HEK293T (cell line): ENCODE data around the gene CWC25.

Source experiments
- CTCF ChIA-PET: fragments of 350-600 bp; formaldehyde crosslinking; extraction: SDS; loops from one replicate; lab custom pipeline; 2021; ENCODE audit warnings: antibody characterized with exemption, inconsistent platforms; lab: Yijun Ruan, JAX
- POLR2A ChIA-PET: fragments of 350-600 bp; formaldehyde crosslinking; extraction: SDS; loops from one replicate; lab custom pipeline; 2020; ENCODE audit warnings: antibody characterized with exemption, inconsistent platforms; lab: Yijun Ruan, JAX
- DNase-seq: peaks from one replicate; pipeline ENCODE4 v3.0.0; 2012; ENCODE audit warnings: mixed read lengths; ENCODE audit errors: extremely low spot score
- ARNT ChIP-seq: fragments of 450-650 bp; IDR thresholded peaks from 2 replicates; pipeline ENCODE4 v1.6.1; 2017; ENCODE audit warnings: mild to moderate bottlenecking
- BHLHE40 ChIP-seq: fragments of 450-650 bp; IDR thresholded peaks from 2 replicates; pipeline ENCODE4 v1.6.1; 2016; ENCODE audit warnings: mild to moderate bottlenecking, moderate library complexity, borderline replicate concordance
- CTBP1 ChIP-seq: fragments of 450-650 bp; IDR thresholded peaks from 2 replicates; pipeline ENCODE4 v1.6.1; 2016; ENCODE audit warnings: borderline replicate concordance
- ELF4 ChIP-seq: fragments of 450-650 bp; IDR thresholded peaks from 2 replicates; pipeline ENCODE4 v1.6.1; 2017; ENCODE audit warnings: antibody characterized with exemption
- FOXA1 ChIP-seq: fragments of 450-650 bp; IDR thresholded peaks from 2 replicates; pipeline ENCODE4 v1.6.1; 2016; ENCODE audit warnings: mild to moderate bottlenecking
- FOXK2 ChIP-seq: fragments of 450-650 bp; IDR thresholded peaks from 2 replicates; pipeline ENCODE4 v1.6.1; 2016; ENCODE audit warnings: mild to moderate bottlenecking
- FOXM1 ChIP-seq: fragments of 450-650 bp; IDR thresholded peaks from 2 replicates; pipeline ENCODE4 v1.6.1; 2017; ENCODE audit warnings: mild to moderate bottlenecking, borderline replicate concordance
- HDGF ChIP-seq: fragments of 450-650 bp; IDR thresholded peaks from 2 replicates; pipeline ENCODE4 v1.6.1; 2017; ENCODE audit warnings: antibody characterized with exemption, borderline replicate concordance
- L3MBTL2 ChIP-seq: fragments of 450-650 bp; conservative IDR thresholded peaks from 2 replicates; pipeline ENCODE4 v1.6.1; 2016; ENCODE audit warnings: mild to moderate bottlenecking
- LEF1 ChIP-seq: fragments of 450-650 bp; IDR thresholded peaks from 2 replicates; pipeline ENCODE4 v1.6.1; 2017; ENCODE audit warnings: mild to moderate bottlenecking, borderline replicate concordance
- NFRKB ChIP-seq: fragments of 450-650 bp; IDR thresholded peaks from 2 replicates; pipeline ENCODE4 v1.6.1; 2016; ENCODE audit warnings: mild to moderate bottlenecking, moderate library complexity
- PKNOX1 ChIP-seq: fragments of 450-650 bp; IDR thresholded peaks from 2 replicates; pipeline ENCODE4 v1.6.1; 2016
- SP1 ChIP-seq: fragments of 450-650 bp; IDR thresholded peaks from 2 replicates; pipeline ENCODE4 v1.6.1; 2017
- SUZ12 ChIP-seq: fragments of 450-650 bp; IDR thresholded peaks from 2 replicates; pipeline ENCODE4 v1.6.1; 2016; ENCODE audit warnings: mild to moderate bottlenecking
- TARDBP ChIP-seq: fragments of 450-650 bp; IDR thresholded peaks from 2 replicates; pipeline ENCODE4 v1.6.1; 2016
- ZNF384 ChIP-seq: fragments of 450-650 bp; IDR thresholded peaks from 2 replicates; pipeline ENCODE4 v1.6.1; 2016

The CWC25 gene

GRCh38 chr17:38779965-38780752 is 45.0 kb downstream of the CWC25 start:
- ChIA-PET CTCF (interaction anchor here (2.4 kb wide), 1 partner anchor 18 kb away, joined by 6 read pairs; no protein-coding TSS in a partner anchor), POLR2A (interaction anchor here (0.8 to 1.9 kb wide), 3 partner anchors 18 to 74 kb away, joined by 3 to 6 read pairs (median 3); partner anchors contain the start of gene RPL23)
- DNase-seq: no peak
- TF ChIP-seq CTBP1 (no peak), FOXK2 (no peak), L3MBTL2 (no peak), ZNF384 (no peak), LEF1 (no peak), SUZ12 (no peak), BHLHE40 (no peak), PKNOX1 (no peak), FOXM1 (no peak), ARNT (no peak), SP1 (no peak), ELF4 (no peak), TARDBP (no peak), HDGF (no peak), NFRKB (no peak)

- DNase-seq: no peak
- ChIA-PET CTCF (interaction anchor here (0.6 kb wide), 1 partner anchor 25 kb away, joined by 3 read pairs; the partner anchor contains the start of gene PSMB3), POLR2A (interaction anchor here (1.3 kb wide), 1 partner anchor 11 kb away, joined by 3 read pairs; no protein-coding TSS in a partner anchor)
- TF ChIP-seq FOXA1 (no peak), SP1 (no peak), PKNOX1 (no peak), FOXK2 (no peak), FOXM1 (no peak), TARDBP (no peak), BHLHE40 (no peak), NFRKB (no peak), CTBP1 (no peak)
Measured at GRCh38 chr17:38777641-38778250, 47.4 kb downstream of the CWC25 start.

- TF ChIP-seq HDGF: no peak
- DNase-seq: no peak
- POLR2A ChIA-PET: no interaction called here
- CTCF ChIA-PET: no interaction called here
Measured at GRCh38 chr17:38773258-38773657, 51.9 kb downstream of the CWC25 start.

- no peak for TF ChIP-seq HDGF
- TF ChIP-seq LEF1: no peak
- no peak for TF ChIP-seq FOXM1
- no peak for TF ChIP-seq ARNT
- no peak for TF ChIP-seq NFRKB
- TF ChIP-seq ZNF384: no peak
- no peak for TF ChIP-seq PKNOX1
- TF ChIP-seq ELF4: no peak
- no peak for TF ChIP-seq FOXK2
- no peak for TF ChIP-seq SUZ12
- TF ChIP-seq FOXA1: no peak
- no peak for TF ChIP-seq CTBP1
- no peak for TF ChIP-seq L3MBTL2
- CTCF ChIA-PET: no interaction called here
- DNase-seq: no peak
- POLR2A ChIA-PET: interaction anchor here (0.9 to 1.5 kb wide), 2 partner anchors 16 to 86 kb away, joined by 3 to 4 read pairs; partner anchors contain the start of gene PSMB3
Measured at GRCh38 chr17:38768417-38768816, 56.7 kb downstream of the CWC25 start.

GRCh38 chr17:38766341-38766740 is 58.8 kb downstream of the CWC25 start:
- POLR2A ChIA-PET: interaction anchor here (0.8 to 1.0 kb wide), 2 partner anchors 11 to 14 kb away, joined by 3 read pairs; partner anchors contain the start of gene PSMB3
- CTCF ChIA-PET: no interaction called here
- no peak for DNase-seq
- no peak for TF ChIP-seq FOXK2
- no peak for TF ChIP-seq SP1

- CTCF ChIA-PET: interaction anchor here (0.6 to 1.7 kb wide), 3 partner anchors 10 to 391 kb away, joined by 3 to 6 read pairs (median 3); no protein-coding TSS in a partner anchor
- no peak for TF ChIP-seq ELF4
- no peak for TF ChIP-seq FOXA1
- TF ChIP-seq HDGF: no peak
- no peak for TF ChIP-seq TARDBP
- no peak for TF ChIP-seq FOXK2
- TF ChIP-seq NFRKB: no peak
- TF ChIP-seq PKNOX1: no peak
- TF ChIP-seq ZNF384: no peak
- no peak for TF ChIP-seq SUZ12
- no peak for TF ChIP-seq SP1
- POLR2A ChIA-PET: interaction anchor here (0.9 to 1.5 kb wide), 4 partner anchors 8 to 92 kb away, joined by 3 to 6 read pairs (median 4); partner anchors contain the start of genes PSMB3 and RPL23
- no peak for DNase-seq
Measured at GRCh38 chr17:38762231-38762630, 62.9 kb downstream of the CWC25 start.
